ENCODE measurements around the gene UST.
A peak's percentile ranks its signal among the peaks of the same experiment; 100 is the strongest.
"Not testable (repeated sequence)": the region's sequence is repeated elsewhere in the genome, so short reads cannot be mapped to it uniquely, and the experiment has no call there.

Gene UST

DNA sequence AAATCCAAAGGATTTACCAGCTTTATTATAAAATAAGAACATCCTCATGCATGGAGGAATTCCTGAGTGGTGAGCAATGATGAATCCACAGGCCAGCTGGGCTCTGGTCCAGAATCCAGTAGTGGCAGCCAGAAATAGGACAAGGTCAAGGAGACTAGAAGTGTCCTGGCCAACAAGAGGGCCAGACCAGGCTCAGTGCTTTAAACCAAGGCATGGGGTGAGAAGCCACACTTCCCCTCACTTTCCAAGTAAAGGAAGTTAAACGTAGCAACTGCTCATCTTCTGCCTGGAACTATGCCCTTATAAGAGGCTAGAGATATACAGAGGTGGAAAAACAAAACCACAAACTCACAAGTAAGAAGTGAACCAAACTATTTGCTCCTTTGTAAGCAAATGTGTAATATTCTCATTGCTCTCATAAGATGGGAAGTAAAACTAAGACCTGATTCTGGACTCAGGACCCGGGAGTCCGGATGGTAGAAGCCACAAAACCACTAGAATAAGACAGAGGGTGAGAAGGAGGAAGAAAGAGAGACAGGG lies 253.2 kb downstream of the UST start:
- no peak for DNase-seq (ENCODE audit: low read depth in 1 of 2, low spot score in 1 of 2)

GRCh38 chr6:149001422-149001821 lies 254.6 kb downstream of the UST start:
- DNase-seq (ENCODE audit: low read depth in 1 of 2, low spot score in 1 of 2): no peak

DNA sequence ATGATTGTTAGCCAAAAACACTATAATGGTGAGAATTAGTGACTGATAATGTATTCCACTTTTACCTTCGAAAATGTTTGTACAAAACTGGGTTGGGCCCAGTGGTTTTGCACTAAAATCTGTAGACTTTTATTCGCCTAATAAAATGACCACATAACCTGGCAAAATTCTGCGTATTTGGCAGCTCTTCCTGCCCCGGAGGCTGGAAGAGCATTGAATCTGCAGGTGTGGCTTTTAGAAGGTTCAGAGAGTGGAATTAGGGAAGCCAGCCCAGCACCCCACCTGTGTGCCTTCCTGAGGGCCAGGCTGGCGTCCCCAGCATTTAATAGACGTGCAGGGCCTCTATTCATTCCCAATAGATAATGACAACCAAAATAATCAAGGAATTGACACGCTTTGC lies 256.7 kb downstream of the UST start:
- DNase-seq (ENCODE audit: low read depth in 1 of 2, low spot score in 1 of 2): no peak

GRCh38 chr6:149004664-149005063 lies 257.8 kb downstream of the UST start:
- no peak for DNase-seq (ENCODE audit: low read depth in 1 of 2, low spot score in 1 of 2)

DNA sequence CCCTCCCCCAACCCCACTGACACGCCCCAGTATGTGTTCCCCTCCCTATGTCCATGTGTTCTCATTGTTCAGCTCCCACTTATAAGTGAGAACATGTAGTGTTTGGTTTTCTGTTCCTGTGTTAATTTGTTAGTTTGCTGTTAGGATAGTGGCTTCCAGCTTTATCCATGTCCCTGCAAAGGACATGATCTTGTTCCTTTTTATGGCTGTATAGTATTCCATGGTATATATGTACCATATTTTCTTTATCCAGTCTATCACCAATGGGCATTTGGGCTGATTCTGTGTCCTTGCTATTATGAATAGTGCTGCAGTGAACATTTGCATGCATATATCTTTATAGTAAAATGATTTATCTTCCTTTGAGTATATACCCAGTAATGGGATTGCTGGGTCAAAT lies 259.4 kb downstream of the UST start:
- DNase-seq (ENCODE audit: low read depth in 1 of 2, low spot score in 1 of 2): not testable (repeated sequence)

DNA sequence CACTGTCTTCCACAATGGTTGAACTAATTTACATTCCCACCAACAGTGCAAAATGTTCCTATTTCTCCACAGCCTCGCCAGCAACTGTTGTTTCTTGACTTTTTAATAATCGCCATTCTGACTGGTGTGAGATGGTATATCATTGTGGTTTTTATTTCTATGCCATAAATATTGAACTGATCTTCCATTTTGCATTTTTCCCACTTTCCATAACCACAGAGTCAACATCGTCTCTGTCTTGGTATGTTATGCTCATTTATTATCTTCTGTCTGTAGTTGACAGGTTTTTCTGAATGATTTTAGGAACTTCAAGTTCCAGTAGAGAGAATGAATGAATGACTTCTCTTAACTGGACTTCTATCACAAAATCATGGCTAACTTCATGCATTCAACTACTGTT lies 259.8 kb downstream of the UST start:
- no peak for DNase-seq (ENCODE audit: low read depth in 1 of 2, low spot score in 1 of 2)

GRCh38 chr6:149007846-149008245 lies 261.0 kb downstream of the UST start:
- no peak for DNase-seq (ENCODE audit: low read depth in 1 of 2, low spot score in 1 of 2)

- no peak for DNase-seq (ENCODE audit: low read depth in 1 of 2, low spot score in 1 of 2)
These were observed 261.9 kb downstream of the UST start for GRCh38 chr6:149008741-149009140.

GRCh38 chr6:149012040-149012545 lies 265.3 kb downstream of the UST start:
- no peak for DNase-seq (ENCODE audit: low read depth in 1 of 2, low spot score in 1 of 2)

DNA sequence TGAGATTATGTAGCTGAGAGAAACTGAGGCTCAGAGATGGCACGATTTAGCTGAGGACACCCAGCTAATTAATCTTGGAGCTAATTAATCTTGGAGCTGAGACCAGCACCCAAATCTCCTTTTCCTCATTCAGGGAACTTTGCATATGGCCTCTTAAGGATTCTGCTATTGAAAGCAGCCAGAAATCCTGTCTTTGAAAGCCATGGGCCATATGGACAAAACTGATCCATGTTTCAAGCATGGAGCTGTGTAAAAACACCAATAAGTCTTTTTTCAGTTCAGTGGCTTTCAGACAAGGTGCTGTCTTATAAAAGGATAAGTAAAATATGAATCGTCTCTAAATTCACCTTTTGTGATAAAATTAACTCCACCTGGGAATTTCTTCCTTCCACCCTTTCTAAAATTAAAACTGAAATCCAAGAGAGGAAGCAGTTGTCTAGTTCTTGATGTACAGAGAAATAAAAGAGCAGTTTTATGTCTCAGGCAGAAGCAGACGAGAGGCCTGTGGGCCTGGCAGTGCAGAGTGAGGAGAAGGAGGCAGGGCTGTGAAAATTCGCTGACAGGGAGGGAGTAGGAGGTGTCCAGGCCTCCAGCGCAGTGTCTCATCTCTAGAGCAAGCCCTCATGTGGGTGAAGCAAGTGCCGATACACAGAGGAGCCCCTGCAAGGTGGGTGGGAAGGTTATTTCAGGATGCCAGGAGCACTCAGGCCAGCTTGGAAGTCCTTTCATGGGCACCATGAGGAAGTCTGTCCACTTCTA lies 266.9 kb downstream of the UST start:
- no peak for DNase-seq (ENCODE audit: low read depth in 1 of 2, low spot score in 1 of 2)

DNA sequence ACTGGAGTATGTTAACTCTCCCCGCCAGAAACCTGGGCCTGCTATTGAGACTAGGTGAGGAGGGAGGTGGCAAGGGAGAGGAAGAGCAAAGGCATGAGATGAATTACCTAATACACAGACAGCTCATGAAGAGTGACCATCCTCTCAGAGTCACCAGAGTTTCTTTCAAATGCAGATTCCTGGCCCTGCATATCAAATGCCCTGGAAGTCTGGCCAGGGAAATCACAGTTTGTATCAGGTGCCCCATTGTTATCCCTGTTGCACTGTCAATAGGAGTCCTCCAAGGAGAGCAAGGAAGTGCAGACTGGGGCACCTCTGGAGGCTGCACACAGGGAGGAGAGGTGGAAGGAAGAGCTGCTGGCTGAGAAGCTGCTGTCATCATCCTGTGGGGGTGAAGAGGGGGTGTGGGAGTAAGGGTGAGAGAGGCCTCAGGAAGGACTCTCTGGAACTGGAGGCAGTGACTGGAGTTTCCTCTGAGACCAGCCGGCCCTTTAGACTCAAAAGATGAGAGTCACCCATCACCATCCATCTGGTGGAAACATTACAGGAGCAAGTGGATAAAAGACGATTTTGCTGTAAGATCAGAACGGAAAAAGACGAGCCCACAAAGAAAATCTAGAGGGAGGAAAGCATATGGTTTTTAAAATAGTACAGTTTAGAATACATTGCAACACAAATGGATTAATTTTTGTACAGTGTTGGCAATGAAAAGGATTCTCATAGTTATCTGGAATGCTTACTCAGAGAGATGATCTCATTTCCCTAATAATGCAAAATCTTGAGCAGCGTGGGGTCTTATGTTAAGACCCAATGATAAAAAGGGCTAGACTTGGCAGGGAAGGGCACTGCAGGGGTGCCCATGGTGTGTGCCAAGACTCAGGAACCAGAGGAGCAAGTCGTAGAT lies 268.1 kb downstream of the UST start:
- DNase-seq (ENCODE audit: low read depth in 1 of 2, low spot score in 1 of 2): no peak

GRCh38 chr6:149015535-149016525 lies 269.0 kb downstream of the UST start:
- no peak for DNase-seq (ENCODE audit: low read depth in 1 of 2, low spot score in 1 of 2)

DNA sequence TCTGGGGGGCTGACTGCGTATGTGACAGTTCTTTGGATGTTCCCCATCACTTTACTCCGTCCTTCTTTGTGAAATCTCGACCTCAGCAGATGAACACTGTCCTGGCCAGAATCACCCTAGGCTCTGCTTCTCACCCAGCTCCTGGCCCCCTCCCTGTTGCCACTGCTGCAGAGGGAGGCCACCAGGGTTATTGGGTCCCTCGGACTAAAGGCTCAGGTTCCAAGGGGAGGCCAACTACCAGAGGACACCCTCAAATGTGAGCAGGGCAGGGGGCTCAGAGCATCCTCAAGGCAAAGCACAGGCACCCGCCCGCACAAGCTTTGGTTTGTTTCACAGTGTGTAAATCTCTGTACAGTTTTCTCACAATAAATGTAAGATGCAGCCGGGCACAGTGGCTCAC lies 269.9 kb downstream of the UST start:
- no peak for DNase-seq (ENCODE audit: low read depth in 1 of 2, low spot score in 1 of 2)

DNA sequence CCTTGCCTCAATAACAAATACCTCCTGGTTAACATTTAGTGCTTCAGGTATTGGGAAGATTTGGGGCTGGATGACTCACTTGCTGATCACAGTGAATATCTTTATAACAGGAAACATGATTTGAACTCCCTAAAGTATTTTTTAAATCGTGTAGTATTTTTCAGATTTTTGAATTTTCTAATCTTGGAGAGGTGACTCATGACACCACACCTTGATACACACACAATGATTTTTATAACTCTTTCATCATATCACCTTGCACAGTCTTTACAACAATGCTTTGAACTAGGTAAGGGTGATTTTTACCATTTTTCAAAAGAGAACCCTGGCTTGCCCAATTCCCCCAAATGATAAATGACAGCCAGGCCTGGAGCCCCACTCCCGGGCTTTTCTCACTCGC lies 273.5 kb downstream of the UST start:
- no peak for DNase-seq (ENCODE audit: low read depth in 1 of 2, low spot score in 1 of 2)

- no peak for DNase-seq (ENCODE audit: low read depth in 1 of 2, low spot score in 1 of 2)
These were observed 277.5 kb downstream of the UST start for GRCh38 chr6:149024361-149024760.

GRCh38 chr6:149025061-149025460 lies 278.2 kb downstream of the UST start:
- DNase-seq (ENCODE audit: low read depth in 1 of 2, low spot score in 1 of 2): no peak

DNA sequence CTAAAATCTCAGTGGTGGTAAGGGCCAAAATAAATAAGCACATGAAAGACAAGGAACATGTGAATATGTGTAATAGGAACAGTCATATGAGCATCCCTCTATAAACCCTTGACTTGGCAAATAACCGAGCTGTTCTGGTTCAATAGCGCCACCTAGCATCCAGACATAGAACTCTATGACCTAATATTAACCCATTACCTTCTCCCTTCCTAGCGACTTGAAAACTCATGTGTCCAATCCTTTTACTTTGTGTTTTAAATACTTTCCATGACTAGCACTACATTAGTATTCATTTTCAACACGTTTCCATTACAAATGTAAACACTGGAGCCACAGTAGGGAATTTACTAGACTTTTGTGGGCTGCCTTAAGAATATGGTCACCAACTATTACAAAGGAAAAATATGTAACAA lies 279.7 kb downstream of the UST start:
- no peak for DNase-seq (ENCODE audit: low read depth in 1 of 2, low spot score in 1 of 2)

DNA sequence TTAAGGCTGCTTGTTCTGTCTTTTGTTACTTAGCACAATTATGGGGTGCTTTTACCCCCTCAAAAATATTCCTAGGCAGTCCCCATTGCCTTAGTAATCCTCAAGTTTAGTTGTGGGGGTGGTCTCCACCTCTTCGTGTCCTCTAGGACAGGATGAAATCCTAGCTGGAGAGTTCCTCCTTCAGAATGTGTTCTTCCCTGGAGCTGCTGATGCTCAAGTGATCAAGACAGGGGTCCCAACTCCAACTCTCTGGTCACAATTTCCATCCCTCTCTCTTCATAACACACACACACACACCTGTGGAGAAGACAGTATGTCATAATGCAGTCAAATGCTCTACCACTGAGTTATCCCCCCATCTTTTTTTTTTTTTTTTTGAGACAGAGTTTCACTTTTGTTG lies 280.7 kb downstream of the UST start:
- no peak for DNase-seq (ENCODE audit: low read depth in 1 of 2, low spot score in 1 of 2)

GRCh38 chr6:149028767-149029405 lies 282.1 kb downstream of the UST start:
- peak in 1 of 2 donors; percentile 30 for DNase-seq (ENCODE audit: low read depth in 1 of 2, low spot score in 1 of 2)

DNA sequence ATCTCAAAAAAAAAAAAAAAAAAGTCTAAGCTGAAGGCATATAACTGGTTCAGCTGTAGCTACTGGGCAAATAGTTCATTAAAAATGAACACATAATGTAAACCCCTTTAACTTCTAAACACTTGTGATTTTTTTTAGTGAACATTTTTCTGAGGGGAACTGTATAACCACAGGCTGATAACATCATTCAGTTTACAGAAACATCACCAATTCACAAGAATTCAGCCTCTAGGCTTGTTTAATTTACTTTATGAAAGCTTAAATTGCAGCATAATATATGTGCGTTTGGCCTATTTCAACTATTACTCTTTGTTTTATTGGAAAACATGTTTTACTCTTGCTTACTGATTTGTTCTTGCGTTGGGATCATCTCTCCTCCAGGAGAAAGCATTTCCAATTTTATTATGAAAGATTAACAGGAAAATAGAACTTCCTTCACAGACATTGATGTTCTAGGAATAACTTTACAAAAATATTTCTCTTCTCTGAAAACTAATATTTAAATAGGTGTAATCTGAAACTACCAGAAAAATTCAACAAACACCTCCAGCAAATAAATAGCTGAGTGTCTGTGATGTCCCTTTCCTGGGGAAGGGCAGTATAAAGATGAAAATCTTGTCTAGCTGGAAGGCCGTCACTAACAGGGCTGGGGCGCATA lies 284.5 kb downstream of the UST start:
- DNase-seq (ENCODE audit: low read depth in 1 of 2, low spot score in 1 of 2): no peak

Data from activated T-helper 1 cell treated with anti-CD3 and anti-CD28 coated beads, Interleukin-2, amount 50 U/mL, for 16 hours (primary cell).